ENCODE results near the gene KLC1.
"Not testable (repeated sequence)": the region's sequence is repeated elsewhere in the genome, so short reads cannot be mapped to it uniquely, and the experiment has no call there.

KLC1 gene

GRCh38 chr14:103691655-103692054, 62.6 kb downstream of the KLC1 start:
- DNase-seq (ENCODE audit: low read depth): not testable (repeated sequence)

- no peak for DNase-seq (ENCODE audit: low read depth)
These were observed 63.1 kb downstream of the KLC1 start for GRCh38 chr14:103692159-103692558.

GRCh38 chr14:103692871-103693270, 63.9 kb downstream of the KLC1 start:
- no peak for DNase-seq (ENCODE audit: low read depth)

- no peak for DNase-seq (ENCODE audit: low read depth)
These were observed 64.5 kb downstream of the KLC1 start for GRCh38 chr14:103693515-103693914.

- no peak for DNase-seq (ENCODE audit: low read depth)
These were observed 65.6 kb downstream of the KLC1 start for GRCh38 chr14:103694572-103695026.

GRCh38 chr14:103695296-103696069, 66.5 kb downstream of the KLC1 start:
- no peak for DNase-seq (ENCODE audit: low read depth)

GRCh38 chr14:103696070-103696402, 67.0 kb downstream of the KLC1 start:
- DNase-seq (ENCODE audit: low read depth): no peak

GRCh38 chr14:103696466-103697071, 67.6 kb downstream of the KLC1 start:
- DNase-seq (ENCODE audit: low read depth): no peak

- DNase-seq (ENCODE audit: low read depth): no peak
These were observed 68.2 kb downstream of the KLC1 start for GRCh38 chr14:103697206-103697602.

- DNase-seq (ENCODE audit: low read depth): no peak
These were observed 68.8 kb downstream of the KLC1 start for GRCh38 chr14:103697603-103698379.

GRCh38 chr14:103698380-103699260, 69.6 kb downstream of the KLC1 start:
- no peak for DNase-seq (ENCODE audit: low read depth)

GRCh38 chr14:103699261-103699661, 70.2 kb downstream of the KLC1 start:
- no peak for DNase-seq (ENCODE audit: low read depth)

GRCh38 chr14:103699901-103700752, 71.1 kb downstream of the KLC1 start:
- DNase-seq (ENCODE audit: low read depth): no peak

GRCh38 chr14:103700753-103701490, 71.9 kb downstream of the KLC1 start:
- DNase-seq (ENCODE audit: low read depth): no peak

GRCh38 chr14:103702095-103702494, 73.1 kb downstream of the KLC1 start:
- DNase-seq (ENCODE audit: low read depth): no peak

- no peak for DNase-seq (ENCODE audit: low read depth)
These were observed 73.8 kb downstream of the KLC1 start for GRCh38 chr14:103702497-103703432.

- DNase-seq (ENCODE audit: low read depth): no peak
These were observed 74.7 kb downstream of the KLC1 start for GRCh38 chr14:103703433-103704385.

GRCh38 chr14:103704708-103705107, 75.7 kb downstream of the KLC1 start:
- DNase-seq (ENCODE audit: low read depth): no peak

All from stimulated activated CD8-positive, alpha-beta memory T cell treated with anti-CD3 and anti-CD28 coated beads, Interleukin-12 subunit alpha, Interleukin-12 subunit beta, amount 100 ng/mL, for 1 hour (primary cell).